HCT116 (cell line): Measurements from ENCODE around the gene ARPC4.

ENCODE experiments used
- CTCF ChIP-seq, 3 experiments: fragments of 200-600 bp in 1 of 3; sonication (generic) in 1 of 3; IDR thresholded peaks in 2 of 3; conservative IDR thresholded peaks in 1 of 3; 2 replicates each; pipeline ENCODE4 v1.5.1; 2012 to 2017; ENCODE audit warnings: low read depth in 2 of 3, low read length in 2 of 3, antibody characterized with exemption in 1 of 3, borderline replicate concordance in 1 of 3, control low read depth in 1 of 3, mild to moderate bottlenecking in 1 of 3, mixed read lengths in 1 of 3, mixed run types in 1 of 3, moderate library complexity in 1 of 3; ENCODE audit not compliant: insufficient read depth in 1 of 3
- POLR2A ChIP-seq: IDR thresholded peaks from 2 replicates; pipeline ENCODE4 v1.7.0; 2011; ENCODE audit warnings: borderline replicate concordance; ENCODE audit not compliant: insufficient read depth, insufficient read length; ENCODE audit errors: extremely low read depth
- RAD21 ChIP-seq: IDR thresholded peaks from 2 replicates; pipeline ENCODE4 v1.6.1; 2012; ENCODE audit warnings: low read depth, mild to moderate bottlenecking
- SIN3A ChIP-seq: IDR thresholded peaks from 2 replicates; pipeline ENCODE4 v1.6.1; 2012; ENCODE audit warnings: low read depth
- SRF ChIP-seq: IDR thresholded peaks from 2 replicates; pipeline ENCODE4 v1.6.1; 2012; ENCODE audit warnings: low read depth
- ZNF274 ChIP-seq: fragments of 200-500 bp; sonication (Bioruptor generic); IDR thresholded peaks from 2 replicates; pipeline ENCODE4 v1.6.1; 2014; ENCODE audit warnings: mild to moderate bottlenecking, low read depth, low read length, inconsistent platforms
- TF ChIP-seq, protein P1 (sequence below): IDR thresholded peaks from 2 replicates; pipeline ENCODE4 v1.6.1; 2012; ENCODE audit warnings: low read depth

DNA sequence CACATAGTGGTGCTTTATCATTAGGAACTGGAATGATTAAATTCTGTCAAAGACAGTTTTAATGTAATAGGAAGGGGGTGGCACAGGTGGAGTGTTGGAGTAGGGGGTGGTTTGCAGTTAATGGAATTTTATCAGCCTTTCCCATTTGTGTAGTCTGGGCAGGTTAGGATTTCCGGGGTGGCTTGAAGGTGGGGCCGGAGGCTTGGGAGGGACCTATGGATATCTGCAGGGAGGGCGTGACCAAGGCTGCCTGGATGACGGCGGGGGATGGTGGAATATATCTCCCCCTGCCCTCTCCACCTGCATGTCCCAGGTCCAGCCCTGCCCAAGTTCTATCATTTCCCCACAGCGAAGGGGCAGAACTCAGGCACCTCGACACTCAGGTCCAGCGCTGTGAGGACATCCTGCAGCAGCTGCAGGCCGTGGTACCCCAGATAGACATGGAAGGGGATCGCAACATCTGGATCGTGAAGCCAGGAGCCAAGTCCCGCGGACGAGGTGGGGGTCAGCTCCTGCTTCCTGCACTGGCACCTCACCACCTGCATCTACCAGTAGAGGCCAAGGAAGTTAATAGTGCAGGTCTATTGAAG, 32.7 kb downstream of the ARPC4 start:
- TF ChIP-seq SRF (no peak), CTCF (IDR thresholded peaks at IDR 0.05 in 2 of 3, conservative IDR thresholded peaks at IDR 0.05 in 1 of 3; ENCODE audit: borderline replicate concordance in 1 of 3, insufficient read depth in 1 of 3, low read depth in 2 of 3, low read length in 2 of 3) (no peak), POLR2A (no peak), ZNF274 (no peak), RAD21 (no peak), SIN3A (no peak)
- TF ChIP-seq, protein P1, sequence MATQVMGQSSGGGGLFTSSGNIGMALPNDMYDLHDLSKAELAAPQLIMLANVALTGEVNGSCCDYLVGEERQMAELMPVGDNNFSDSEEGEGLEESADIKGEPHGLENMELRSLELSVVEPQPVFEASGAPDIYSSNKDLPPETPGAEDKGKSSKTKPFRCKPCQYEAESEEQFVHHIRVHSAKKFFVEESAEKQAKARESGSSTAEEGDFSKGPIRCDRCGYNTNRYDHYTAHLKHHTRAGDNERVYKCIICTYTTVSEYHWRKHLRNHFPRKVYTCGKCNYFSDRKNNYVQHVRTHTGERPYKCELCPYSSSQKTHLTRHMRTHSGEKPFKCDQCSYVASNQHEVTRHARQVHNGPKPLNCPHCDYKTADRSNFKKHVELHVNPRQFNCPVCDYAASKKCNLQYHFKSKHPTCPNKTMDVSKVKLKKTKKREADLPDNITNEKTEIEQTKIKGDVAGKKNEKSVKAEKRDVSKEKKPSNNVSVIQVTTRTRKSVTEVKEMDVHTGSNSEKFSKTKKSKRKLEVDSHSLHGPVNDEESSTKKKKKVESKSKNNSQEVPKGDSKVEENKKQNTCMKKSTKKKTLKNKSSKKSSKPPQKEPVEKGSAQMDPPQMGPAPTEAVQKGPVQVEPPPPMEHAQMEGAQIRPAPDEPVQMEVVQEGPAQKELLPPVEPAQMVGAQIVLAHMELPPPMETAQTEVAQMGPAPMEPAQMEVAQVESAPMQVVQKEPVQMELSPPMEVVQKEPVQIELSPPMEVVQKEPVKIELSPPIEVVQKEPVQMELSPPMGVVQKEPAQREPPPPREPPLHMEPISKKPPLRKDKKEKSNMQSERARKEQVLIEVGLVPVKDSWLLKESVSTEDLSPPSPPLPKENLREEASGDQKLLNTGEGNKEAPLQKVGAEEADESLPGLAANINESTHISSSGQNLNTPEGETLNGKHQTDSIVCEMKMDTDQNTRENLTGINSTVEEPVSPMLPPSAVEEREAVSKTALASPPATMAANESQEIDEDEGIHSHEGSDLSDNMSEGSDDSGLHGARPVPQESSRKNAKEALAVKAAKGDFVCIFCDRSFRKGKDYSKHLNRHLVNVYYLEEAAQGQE, result no peak
